NCI-H345 (cell line): Measurements from ENCODE around the gene KDSR.

Source experiments
- DNase-seq: peaks from one replicate; lab custom pipeline; 2025; lab: John Stamatoyannopoulos, UW

Gene KDSR

DNA sequence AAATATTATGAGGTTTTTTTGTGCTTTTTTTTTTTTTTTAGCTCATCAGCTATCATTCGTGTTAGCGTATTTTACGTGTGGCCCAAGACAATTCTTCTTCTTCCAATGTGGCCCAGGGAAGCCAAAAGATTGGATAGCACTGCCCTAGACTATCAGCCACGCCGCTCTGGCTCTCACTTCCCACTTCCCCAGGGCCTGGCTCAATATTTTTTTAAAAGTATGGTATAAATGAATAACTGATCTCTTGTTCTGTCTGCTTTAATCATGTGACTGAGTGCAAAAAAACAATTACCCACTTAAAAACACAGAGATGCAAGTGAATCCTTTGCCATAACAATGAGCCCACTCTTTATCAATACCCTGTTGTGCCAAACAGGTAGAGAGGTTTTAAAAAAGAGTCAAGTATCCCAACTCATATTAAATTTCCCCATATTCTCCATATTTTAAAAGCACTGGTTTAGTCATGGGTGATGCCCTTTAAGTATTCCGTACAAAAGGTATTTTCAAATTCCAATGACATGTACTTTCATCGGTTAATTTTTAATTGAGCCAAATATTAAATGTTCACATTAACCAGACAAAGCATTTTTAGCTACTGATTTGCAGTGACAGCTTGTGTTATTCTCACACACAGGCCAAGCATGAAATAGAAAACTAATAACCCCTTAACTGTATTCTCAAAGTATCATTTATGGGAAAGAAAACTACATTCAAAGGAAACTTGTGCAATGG is 60.0 kb downstream of the KDSR start:
- DNase-seq = no peak

DNA sequence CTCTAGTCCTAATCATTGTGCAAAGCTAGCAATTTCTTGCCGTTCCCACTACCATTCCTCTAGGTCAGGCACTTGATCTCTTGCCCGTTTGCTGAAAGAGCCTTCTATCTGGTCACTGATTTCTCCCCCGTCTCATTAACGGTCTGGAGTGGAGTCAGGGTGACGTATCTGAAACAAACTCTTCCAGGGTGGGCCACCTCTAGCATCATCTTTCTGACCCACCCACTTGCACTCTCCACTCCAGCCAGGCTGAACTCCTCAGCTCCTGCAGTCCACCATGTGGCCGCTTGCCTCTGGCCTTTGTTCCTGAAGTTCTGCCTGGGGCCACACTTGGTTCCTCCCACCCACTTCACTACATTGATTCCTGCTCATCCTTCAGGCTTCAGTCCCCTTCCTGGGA is 60.8 kb downstream of the KDSR start:
- DNase-seq = no peak

DNA sequence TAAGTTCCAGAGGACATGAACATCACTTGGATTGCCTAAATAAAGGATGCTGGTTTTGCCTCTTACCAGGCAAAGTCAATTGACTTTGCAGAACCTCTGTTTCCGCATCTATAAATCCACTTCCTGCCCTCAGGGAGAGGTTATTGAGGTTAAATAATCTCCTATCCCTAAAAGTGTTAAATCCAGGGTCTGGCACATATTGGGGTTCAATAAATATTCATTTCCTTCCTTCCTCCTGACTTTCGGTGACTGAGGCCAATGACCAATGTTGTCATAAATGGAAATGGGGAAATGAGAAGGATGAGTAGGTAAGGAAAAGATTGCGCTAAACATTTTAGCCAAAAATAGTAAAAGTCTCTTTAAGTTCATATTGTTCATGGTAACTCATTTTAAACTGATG is 63.5 kb downstream of the KDSR start:
- no peak for DNase-seq

DNA sequence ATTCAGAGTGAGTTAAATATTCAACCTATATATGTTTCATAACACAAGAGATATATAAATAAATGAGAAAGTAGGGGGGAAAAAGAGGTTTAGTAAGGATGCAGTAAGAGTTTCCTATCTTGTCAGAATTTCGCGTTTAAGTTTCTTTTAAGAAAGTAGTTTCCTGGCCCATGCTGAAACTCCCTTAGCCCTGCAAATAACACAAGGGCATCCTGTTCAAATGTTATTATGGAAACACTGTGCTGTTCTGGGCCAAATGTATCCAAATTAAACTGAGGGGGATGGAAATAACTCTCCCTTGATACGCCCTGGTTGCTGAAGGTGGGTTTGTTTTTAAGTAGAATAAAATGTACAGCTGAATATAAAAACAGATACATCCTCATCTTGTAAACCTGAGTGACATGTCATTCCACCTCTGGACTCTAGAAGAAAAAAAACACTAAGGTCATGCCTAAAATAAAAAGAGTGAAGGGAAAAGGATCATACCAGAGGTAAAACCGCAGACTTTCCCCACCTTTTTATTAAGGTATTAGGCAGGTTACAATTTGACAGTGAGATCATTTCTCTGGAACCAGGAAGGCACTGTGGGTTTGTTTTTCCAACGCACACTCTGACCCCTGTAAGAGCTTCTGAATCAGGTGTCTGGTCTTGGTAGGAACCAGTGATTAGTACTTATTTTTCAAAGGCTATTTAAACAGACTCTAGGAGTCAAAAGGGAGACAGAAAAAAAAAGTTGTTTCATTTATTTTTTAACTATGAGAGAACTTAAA is 64.2 kb downstream of the KDSR start:
- DNase-seq = no peak

DNA sequence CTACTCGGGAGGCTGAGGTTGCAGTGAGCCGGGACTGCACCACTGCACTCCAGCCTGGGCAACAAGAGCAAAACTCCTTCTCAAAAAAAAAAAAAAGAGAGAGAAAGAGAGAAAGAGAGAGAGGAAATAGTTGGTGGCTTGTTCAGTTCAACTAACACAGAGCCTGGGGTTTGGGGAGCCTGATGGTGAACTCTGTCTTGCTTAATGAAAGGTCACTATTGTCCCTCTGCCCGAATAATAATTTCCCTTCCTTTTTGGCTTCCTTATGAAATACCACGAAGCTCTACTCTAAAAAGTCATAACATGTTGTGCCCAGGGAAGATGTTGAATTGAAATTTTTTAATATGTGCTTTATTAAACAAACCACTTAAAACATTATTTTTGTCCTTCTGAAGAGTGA is 64.8 kb downstream of the KDSR start:
- DNase-seq = no peak

DNA sequence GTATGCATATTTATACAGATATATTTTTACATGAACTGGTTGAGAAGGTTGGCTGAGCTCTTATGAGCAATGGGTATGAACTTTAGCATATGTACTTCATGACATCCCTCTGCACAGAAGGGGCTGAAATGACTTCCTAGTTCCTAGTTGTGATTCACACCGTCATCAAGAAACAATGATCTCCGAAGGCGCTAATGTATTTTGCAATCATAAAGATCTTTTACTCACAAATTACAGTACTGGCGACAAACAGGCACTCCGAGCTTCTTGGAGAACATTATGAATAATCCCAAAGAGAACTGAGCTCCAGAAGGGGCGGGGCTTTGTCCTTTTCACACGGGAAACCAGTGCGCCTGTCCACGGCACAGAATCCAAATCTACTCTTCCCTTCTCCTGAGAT is 65.6 kb downstream of the KDSR start:
- no peak for DNase-seq

DNA sequence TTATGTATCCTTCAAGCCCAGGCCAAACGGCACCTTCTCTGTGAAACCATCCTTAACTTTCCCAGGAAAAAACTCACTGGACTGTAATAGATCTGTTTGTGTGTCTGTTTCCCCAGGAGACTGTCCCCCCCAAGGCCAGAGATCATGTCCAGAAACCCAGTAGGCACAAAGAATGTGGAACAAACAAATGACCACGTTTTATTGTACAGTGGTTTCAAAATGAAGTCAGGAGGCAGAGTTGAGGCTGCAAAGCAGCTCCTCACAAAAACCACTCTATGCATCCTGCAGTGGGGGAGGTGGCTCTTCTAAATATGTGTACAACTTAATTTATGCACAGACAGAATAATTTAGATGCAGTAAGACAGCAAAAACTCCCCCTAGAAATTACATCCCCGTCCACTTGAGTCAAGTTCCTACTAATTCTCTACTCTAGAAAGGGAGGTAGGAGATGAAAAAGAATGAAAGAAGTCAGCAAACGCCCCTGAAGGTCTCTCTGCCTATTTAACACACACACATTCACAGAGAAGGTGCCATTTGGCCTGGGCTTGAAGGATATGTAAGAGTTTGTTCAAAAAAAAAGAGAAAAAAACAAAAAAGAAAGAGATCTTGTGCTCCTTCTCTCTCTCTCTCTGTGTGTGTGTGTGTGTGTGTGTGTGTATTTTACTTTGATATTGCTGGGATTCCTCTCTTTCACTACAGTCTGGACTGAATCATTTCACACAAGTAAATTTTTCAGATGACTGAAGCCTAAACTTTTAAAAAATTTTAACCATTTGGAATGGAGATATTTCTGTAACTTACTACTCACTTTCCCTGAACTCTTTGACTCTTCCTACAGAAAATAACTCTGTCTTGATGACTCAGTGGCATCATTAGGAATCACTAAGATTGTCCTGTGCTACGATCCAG is 66.9 kb downstream of the KDSR start:
- DNase-seq = no peak

DNA sequence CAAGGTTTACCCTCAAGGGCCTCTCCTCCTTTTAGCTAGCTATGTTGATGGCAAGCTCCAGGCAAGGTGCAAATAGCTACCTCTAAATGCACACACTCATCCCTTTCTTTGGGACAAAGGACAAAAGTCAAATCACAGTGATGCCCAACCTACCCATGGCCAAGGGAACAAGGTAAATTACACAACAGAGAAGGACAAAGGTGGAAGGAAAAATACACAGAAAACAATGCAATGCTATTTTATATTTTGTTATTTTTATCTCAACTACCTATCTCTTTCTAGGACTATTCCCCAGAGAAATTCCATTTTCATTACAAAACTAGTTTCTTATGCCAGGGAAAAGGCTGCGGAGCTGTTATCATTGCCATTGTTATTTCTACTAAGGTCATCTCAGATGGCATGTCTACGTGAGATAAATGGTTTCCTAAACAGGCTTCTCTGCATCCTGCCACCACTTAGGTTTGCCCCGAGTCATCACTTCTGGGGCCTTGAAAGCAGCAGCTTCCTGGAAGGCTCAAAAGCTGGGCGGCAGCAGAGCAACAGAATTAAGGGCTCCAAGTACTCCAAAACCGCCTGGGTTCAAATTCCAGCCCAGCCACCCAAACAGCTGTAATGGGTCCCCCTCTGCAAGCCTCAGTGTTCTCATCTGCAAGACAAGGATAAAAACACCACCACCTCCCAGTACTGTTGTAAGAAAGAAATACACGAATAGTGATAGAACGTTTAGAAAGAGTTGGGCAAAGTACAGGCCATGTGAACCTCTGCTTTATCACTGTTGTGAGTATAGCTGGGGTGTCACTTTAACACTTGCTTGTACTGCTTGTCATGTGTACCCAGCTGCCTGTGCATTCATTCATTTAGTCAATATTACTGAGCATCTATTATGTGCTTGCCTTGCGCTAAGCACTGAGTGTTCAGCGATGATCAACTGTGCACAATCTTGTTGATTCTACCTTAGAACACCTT is 68.3 kb downstream of the KDSR start:
- no peak for DNase-seq

DNA sequence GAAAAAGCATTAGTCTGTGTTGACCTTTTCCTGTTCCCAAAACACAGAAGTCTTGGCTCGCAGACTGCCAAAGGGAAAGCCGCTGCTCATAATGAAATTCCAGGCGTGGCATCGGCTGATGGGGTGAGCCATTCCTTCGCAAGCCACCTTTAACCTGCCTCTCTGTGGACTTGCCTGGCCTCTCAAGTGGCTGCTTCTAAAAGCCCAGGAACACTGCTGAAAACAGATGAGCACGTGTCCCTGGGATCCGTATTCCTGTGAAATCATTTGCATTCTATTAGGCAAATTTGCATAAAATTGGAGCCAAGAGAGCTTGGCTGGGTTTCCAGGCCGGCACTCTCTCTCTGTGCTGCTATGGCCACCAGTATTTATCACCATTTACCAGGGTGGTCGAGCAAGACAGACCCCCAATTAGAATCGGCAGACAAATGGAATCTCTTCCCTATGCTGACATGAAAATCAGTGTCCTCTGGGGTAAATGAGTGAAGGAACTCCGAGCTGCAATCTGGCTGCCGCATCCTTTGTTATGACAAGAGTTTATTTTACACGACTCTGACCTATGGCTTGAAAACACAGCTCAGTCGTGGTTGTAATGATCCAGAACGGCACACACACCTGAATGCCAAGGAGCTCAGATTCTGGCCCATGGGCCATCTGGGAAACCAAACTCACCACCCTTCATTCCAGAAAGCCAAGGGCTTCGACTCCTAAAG is 69.2 kb downstream of the KDSR start:
- no peak for DNase-seq

DNA sequence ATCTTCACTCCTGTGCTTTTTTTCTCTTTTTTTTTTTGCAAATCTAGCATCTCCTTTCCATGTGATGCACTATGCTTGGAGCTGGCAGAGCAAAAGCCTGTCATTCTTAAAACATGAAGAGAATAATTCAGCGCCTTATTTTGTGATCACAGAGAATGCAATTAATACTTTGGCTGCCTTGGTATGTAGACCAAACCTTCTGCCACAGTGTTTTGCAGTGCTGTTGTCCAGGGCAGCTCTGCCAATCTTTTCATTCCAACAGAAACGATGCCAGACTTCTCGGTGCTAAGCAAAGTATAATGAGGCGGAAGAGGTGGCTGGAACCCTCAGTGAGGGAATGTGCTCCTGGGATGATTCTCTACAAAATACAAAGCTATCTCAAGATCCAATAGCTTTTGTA is 73.1 kb downstream of the KDSR start:
- no peak for DNase-seq

DNA sequence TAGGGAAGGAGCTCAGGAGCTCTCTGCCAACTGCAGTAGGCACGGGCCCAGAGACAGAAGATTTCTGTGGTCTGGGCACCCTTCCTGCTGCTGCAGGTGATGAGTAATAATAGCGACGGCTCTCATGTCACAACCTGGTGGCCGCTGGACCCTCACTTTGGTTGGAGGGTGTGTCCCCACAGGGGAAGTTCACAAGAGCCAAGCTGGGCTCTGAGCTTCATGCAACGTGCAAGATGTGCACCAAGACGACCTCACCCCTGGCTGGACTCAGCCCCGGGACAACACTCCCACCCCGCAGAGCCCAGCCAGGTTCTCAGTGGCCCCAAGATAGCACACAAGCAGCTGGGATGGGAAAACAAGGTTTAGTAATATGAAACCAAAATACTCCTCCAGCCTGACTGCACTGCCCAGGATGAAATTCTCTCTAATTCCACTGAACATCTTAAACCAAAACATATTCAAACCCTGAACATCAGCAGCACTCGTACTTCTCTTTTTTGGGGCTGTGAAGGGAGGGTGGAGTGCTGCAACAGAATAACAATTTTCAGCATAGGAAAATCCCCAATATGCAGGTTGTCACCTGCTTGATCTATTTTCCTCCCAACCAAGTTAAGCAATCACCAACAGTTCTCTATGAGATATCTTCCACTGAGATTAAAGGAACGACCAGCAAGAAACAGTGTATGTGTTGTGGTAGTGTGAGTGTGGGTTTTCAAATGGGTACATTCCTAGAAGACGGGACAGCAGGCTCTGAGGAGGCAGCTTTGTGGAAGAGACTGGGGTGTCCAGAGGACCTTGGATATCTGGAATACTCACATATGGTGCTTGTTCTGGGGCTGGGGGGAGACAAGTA is 73.9 kb downstream of the KDSR start:
- DNase-seq = no peak

DNA sequence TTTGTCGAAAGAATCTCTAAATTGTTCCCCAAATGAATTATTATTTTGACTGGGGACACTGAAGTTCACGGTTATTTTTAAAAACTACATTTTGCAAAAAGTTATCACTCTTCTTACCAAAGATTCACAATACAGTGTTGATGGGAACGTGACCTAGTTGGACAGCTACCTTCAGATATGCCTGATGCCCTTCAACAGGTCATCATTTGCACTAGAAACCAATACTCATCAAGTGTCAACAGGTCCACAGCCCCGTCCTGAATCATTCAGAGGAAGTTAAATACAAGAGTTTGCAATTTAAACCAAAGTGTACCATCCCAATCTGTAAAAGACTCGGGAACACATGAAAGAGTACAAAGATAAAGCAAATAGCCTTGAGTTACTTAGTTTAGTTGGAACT is 75.7 kb downstream of the KDSR start:
- no peak for DNase-seq

DNA sequence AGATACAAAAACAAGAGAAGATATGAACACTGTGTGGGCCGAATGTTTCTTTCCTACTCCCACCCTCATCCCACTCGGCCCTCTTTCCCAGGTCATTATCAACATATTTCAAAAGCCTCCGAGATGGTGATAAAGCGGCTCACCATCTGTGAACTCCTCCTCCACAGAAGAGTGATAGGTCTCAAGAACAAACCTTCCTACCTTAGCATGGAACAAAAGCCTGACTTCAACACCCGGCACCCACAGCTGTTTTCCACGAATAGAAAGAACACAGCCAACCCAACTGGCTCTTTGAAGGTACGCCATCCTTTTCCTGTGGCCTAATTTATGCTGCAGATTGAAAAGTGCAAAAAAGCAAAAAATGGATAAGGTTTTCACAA is 76.2 kb downstream of the KDSR start:
- DNase-seq = no peak

DNA sequence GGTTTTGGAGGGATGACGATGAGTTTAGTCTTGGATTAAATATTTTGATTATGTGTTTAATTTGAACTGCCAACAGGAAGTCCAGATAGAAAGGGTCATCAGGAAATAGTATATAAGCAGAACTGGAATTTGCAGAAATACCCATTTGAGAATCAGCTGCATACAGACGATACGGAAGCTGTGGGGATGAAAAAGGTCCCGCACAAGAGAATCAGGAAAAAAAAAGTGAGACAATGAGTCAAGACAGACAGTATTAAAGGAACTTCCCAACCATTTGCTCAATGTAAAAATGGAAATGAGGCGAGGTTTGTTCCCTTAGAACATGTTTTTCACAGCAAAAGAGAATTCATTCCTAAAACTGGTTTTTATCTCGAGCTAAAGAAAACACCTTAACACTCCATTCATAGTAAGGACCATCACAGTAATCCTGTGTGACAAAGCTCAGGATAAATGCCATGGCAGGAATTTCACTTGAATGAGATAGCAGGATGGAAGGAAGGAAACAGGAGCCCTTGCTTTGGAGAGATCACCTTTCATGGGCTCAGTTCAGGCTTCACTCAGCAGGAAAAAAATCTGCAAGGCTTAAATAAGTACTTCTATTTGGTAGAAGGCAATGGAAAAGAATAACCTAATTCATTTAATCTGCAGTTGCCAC is 76.7 kb downstream of the KDSR start:
- DNase-seq = no peak

DNA sequence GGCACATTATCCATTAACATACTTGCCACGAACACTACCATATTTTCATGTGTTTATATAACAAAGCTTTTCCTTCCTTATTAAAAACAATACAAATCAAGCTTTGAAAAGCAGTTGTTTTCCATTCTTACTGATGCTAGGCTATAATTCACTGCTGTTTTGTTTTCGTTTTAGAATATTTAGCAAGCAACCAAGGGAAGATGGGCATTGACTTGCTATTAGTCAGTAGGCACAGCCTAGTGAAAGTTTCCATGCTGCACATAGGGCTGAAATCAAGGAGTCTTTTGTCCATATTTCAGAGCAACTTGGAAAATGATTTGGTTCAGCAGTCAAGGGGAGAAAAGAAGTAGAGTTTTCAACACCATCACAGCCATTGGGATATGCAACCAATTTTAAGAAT is 78.7 kb downstream of the KDSR start:
- DNase-seq = no peak

DNA sequence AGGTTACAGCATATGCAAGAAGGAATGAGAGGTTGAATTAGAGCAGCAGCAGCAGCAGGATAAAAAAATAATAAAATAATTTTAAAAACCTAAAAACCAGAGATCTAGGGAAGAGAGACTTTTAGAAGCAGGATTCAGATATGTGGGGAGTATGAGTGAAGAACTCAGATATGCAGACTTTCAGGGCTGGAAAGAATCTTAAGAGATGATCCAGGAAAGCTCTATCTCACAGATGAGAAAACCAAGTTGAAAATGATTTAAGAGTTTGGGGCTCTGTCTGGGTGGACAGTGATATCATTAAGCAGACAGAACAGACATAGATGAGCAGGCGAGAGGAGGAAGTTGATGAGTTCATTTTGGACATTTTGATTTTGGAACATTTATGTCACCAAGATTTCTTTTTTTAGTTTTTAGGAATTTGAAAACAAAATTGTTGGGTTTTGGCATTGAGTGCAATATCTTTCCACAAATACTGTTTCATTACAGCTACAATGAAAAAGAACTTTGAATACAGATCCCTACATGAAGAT is 79.2 kb downstream of the KDSR start:
- DNase-seq = no peak

DNA sequence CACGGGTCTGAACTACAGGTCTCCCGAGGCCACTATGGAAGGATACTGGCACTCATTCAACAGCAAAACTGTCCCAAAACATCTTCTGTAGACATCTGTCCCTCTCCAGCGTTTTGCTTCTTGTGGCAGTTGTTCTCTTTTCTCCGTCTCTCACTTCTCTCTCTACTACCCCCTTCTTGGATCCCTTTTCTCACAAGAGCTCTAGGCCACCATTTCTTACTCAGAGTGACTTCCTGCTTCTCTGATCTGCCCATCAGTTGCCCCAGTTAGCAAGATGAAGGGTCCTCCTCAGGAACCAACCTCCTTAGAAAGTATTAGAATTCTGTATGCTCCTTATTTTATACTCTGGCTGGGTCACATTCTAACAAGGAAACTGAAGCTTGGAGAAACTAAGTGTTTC is 80.1 kb downstream of the KDSR start:
- DNase-seq = no peak

DNA sequence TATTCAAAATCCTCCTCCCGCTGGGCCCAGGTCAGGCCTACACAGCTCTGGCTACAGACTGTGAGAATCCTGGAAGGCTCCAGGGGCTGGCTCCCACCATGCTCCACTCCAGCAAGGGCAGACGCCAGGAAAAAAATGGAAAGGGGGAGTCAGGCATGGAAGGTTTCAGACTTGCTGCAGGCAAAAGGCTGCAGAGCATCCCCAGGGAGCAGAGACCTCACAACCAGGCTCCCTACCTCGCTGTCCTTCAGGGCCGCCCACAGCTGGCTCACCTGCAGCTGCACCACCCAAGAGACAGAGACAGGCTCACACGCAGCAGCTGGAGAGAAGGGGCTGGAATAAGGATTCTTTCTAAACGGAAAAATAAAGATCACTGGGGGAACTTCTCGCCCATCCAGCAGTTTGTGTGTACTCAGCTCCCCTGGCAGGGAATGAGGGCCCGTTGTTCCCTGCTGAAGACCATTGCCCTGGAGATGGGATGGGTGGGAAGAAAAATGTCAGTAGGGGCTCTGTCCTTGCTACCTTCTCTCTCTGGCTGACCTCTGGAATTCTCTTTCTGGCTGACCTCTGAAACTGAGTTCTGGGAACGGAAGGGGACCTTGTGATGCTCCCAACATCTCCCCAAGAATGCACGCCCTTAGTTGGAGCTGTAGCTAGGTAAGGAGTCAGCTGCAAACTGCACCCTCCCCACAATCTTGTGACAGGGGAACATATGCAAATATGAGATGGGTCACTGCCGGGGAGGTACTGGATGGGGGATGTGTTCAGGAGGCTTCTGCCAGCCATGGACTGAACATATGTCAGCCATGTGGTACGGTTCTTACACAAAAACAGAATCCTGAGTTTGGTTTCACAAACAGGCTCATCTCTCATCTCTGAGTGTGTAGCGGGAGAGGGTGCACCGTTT is 81.9 kb downstream of the KDSR start:
- DNase-seq = peak; percentile 17
